Upper lobe of left lung (tissue), 4 donors: ENCODE data around the gene PCSK1N.

Source experiments
- EP300 ChIP-seq, 4 donors: sonication (generic); formaldehyde crosslinking; IDR thresholded peaks; one replicate each; pipeline ENCODE4 v1.5.1; 2017; ENCODE audit warnings: antibody characterized with exemption in 4 of 4, control low read depth in 2 of 4
- POLR2A ChIP-seq, 4 donors: fragments of 450-650 bp; IDR thresholded peaks; one replicate each; pipeline ENCODE4 v1.5.1; 2016 to 2017; ENCODE audit warnings: antibody characterized with exemption in 4 of 4, mild to moderate bottlenecking in 2 of 4
- POLR2AphosphoS5 ChIP-seq, 2 donors: sonication (generic); formaldehyde crosslinking; IDR thresholded peaks; one replicate each; pipeline ENCODE4 v1.5.1; 2017; ENCODE audit warnings: antibody characterized with exemption in 2 of 2
- TF ChIP-seq, protein P1 (sequence below), 6 experiments: fragments of 450-650 bp in 4 of 6; fragments of 200-600 bp in 2 of 6; sonication (generic) in 2 of 6; IDR thresholded peaks; one replicate each; pipeline ENCODE4 v1.5.1; 2016 to 2019; ENCODE audit warnings: antibody characterized with exemption in 6 of 6

DNA sequence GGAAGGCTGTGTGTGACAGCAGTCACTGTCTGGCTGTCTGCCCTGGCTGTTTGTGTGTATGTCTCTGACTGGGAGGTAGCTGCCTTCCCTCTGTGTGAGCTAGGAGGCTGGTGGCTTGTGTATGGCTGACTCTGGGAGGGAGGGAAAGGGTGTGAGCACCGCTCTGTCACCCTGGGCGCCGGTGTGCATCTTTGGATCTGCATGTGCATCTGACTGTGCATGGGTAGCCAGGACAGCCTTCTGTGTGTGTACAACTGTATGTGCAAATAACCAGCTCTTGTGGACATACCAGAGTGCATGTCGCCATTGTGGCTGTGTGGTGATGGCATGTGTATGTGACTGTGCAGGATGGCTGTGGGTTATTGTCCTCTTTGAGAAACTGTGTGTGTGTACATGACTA, 16.5 kb downstream of the PCSK1N start:
- TF ChIP-seq, protein P1, sequence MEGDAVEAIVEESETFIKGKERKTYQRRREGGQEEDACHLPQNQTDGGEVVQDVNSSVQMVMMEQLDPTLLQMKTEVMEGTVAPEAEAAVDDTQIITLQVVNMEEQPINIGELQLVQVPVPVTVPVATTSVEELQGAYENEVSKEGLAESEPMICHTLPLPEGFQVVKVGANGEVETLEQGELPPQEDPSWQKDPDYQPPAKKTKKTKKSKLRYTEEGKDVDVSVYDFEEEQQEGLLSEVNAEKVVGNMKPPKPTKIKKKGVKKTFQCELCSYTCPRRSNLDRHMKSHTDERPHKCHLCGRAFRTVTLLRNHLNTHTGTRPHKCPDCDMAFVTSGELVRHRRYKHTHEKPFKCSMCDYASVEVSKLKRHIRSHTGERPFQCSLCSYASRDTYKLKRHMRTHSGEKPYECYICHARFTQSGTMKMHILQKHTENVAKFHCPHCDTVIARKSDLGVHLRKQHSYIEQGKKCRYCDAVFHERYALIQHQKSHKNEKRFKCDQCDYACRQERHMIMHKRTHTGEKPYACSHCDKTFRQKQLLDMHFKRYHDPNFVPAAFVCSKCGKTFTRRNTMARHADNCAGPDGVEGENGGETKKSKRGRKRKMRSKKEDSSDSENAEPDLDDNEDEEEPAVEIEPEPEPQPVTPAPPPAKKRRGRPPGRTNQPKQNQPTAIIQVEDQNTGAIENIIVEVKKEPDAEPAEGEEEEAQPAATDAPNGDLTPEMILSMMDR (IDR thresholded peaks at IDR 0.05) = no peak
- TF ChIP-seq POLR2A (IDR thresholded peaks at IDR 0.05) (no peak), POLR2AphosphoS5 (IDR thresholded peaks at IDR 0.05) (no peak), EP300 (IDR thresholded peaks at IDR 0.05) (no peak)
